Midbrain (tissue), 1 donor: Measurements from ENCODE around the gene MYO19.
A peak's percentile ranks its signal among the peaks of the same experiment; 100 is the strongest.

ENCODE experiments used
- DNase-seq: peaks from one replicate; lab custom pipeline; 2025; lab: John Stamatoyannopoulos, UW

MYO19 gene

DNA sequence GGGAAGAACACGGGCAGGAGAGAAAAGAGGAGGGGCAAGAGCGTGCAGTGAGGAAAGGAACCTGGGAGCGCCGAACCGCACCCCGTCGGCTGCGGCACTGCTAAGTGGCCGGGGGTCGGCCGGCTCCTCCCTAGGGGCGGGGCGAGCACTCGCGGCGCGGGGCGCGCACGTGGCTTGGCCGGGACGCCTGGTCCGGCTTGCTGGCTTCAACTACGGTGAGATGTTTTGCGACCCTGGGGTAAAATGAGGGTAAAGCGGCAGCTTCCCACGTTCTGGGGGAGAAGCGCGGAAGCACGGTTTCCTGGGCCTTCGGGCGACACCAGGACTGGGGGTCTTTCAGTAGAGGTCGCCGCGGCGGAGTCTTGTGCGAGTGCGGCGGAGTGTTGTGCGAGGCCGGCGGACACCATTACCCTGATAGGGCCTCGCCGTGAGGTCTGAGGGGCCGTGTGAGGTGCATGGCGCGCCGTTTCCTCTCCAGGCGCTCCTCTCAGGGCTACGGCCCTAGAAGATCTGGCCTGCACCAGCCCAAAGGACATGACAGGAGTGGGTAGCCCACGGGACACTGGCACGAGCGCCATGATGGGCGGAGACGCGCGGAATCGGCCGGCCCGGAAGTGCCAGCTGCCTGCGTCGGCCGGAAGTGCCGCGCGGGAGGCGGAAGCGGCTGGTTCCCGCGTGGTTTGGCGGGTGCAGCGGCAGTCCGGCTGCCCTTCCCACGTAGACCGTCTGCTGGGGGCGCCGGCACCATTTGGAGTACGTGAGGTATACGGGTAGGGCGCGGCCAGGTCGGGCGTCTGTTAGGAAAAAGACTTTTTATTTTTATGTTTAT is at the start of gene MYO19, which contains the start of gene PIGW:
Gene MYO19 (minus strand): TSS at position 29 of the 829 bp plus-strand sequence. CDS start 2,330 bp downstream, outside the sequence.
Gene PIGW (plus strand): TSS at position 148 of the 829 bp plus-strand sequence. CDS start 2,115 bp downstream, outside the sequence.
- DNase-seq: peak; percentile 87

DNA sequence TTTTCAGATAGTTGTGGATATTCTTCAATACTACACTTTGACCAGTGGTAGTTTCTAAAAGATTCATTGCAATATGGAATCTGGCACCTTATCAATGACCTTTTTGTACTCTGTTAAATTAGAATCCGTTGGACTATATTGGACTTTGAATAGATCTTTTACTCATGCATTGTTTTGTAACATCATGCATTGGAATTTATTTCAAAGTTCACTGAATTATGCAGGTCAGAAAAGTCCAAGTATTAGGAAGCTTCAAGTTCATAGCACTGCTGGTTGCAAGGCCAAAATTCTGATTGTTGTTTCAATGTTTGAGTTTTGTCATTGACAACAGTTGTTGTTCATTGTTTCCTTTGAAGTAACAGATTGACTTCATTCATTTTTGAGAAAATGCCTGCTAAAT is 49.1 kb upstream of the MYO19 start:
- DNase-seq: no peak

DNA sequence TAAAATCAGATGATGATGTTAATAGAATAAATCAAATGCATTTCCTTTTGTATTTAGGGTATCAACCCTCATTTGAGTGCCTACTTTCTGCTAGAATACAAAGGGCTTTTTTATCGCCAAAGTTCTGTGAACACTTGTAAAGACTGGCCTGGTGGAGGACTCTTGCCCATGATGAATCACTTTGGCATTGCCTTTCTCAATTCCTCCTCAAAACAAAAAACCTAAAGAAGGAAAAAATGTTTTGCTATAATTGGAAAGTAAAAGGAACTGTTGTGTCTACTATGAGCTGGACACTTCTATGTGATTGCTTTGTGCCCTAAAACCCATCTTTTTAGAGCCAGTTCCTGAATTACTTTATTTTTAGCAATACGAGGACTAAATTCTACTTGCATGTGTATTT is 44.0 kb upstream of the MYO19 start:
- DNase-seq: no peak

- DNase-seq: no peak
These were observed 42.1 kb upstream of the MYO19 start for GRCh38 chr17:36576793-36577192.

GRCh38 chr17:36575028-36575427 is 40.4 kb upstream of the MYO19 start:
- no peak for DNase-seq

- no peak for DNase-seq
These were observed 31.4 kb upstream of the MYO19 start for GRCh38 chr17:36566081-36566480.

- no peak for DNase-seq
These were observed 18.8 kb upstream of the MYO19 start for GRCh38 chr17:36553459-36553858.

GRCh38 chr17:36550491-36551417 is 16.1 kb upstream of the MYO19 start:
- peak; percentile 8 for DNase-seq

GRCh38 chr17:36547776-36548175 is 13.1 kb upstream of the MYO19 start:
- DNase-seq: no peak

- DNase-seq: no peak
These were observed 11.9 kb upstream of the MYO19 start for GRCh38 chr17:36546418-36547093.

DNA sequence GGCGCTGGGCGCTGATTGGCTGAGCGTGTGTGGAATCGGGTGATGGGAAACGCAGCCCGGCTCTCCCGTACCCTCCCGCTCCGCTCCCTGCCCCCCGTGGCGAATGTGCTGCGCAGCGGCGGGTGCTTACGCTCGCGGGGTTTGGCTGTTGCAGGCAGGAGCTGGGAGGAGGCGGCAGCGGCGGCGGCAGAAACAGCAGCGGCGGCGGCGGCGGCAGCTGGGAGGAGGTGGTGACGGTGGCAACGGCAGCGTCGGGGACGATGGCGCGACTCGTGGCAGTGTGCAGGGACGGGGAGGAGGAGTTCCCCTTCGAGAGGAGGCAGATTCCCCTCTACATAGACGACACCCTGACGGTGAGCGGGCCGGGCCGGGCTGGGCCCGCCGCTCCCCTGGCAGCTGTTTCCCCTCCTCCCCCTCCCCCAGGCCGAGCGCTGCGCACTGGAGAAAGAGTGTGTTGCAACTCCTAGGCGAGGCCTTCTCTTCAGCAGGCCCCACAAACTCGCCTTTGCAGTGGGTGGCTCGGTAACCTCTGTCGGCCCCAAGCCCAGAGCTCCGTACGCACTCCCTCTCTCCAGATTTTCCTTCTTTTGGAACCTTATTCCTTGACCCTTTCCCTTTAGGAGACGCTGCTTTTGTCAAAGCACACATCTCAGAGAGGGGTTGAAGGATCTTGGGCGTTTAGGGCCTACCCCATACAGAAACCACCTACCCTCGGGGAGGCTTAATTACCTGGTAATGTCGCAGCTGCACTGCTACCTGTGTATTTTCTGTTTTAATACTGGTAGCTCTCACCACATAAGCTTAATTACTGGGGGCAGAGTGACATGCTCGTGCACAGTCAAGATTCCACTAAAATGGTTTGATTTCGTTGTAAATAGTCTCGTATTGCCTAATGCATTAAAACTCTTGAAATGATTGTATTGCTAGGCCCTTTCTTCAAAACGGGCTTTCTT is 11.1 kb upstream of the MYO19 start:
- DNase-seq: peak; percentile 98

DNA sequence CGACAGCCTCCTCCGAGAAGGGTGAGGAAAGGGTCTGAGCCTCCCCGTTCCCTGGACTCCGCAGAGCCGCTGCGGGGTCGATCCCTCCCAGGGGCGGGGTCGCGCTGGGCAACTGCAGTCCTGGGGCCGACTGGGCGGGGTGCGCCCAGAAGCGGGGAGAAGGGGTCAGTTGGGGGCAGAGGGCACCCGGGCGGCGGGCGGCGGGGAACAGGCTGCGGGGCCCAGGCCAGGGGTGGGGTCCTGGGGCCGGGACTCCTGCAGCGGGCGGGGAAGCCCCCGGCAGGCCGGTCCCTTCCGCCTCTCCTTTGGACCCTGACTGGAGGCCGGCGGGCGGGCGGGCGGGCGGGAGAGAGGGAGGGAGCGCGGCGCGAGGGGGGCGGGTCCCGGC is 10.4 kb upstream of the MYO19 start:
- DNase-seq: no peak

DNA sequence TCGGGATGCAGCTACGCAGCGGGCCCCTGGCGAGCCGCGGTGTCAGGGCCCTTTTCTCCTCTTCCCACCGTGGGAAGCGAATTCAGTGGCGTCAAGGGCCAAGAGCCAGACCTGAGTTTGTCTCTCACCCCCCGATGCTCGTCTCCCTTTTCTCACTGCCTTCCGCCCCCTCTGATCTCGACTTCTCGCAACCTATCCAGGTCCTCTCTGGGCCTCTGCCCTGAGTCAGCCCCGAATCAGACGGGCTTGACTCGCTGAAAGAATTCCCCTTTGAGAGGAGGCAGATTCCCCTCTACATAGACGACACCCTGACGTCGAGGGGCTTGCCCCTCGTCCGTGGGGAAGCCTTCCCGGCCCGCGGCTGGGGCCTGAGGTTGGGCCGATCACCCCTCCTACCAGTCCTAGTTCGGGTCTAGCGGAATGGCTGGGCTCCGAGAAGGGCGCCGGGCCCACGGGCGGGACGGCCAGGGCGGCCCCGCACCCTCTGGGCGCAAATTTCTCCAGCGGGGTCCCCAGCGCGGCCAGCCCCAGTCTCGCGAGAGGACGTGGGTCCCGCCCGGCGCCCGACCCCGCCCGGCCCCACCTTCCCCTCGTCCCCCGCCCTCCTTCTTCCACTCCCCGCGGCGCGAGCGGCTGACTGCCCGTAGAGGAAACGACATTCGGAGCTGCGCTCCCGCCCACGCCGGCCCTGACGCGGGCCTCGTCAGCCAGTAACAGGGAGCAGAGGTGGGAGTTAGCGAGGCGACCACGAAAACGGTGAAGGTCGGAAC is 9.8 kb upstream of the MYO19 start, which contains the start of gene GGNBP2:
Gene GGNBP2 (plus strand): TSS at position 613 of the 770 bp plus-strand sequence. CDS start 806 bp downstream, outside the sequence.
- DNase-seq: peak; percentile 88

DNA sequence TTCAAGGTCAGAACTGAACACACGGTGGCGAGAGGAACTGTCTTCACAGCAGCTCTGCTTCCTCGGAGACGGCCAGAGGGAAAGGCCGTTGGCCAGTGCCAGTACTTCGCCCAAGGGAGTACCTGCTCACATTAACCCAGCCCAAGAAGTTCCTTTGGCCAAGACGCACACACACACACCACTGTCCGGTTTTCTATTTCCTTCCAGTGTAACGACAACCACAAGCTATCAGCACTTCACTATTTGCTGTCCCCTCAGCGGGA is 9.3 kb upstream of the MYO19 start:
- peak; percentile 33 for DNase-seq

GRCh38 chr17:36542755-36543154 is 8.1 kb upstream of the MYO19 start:
- DNase-seq: no peak

GRCh38 chr17:36540696-36541095 is 6.0 kb upstream of the MYO19 start:
- no peak for DNase-seq

DNA sequence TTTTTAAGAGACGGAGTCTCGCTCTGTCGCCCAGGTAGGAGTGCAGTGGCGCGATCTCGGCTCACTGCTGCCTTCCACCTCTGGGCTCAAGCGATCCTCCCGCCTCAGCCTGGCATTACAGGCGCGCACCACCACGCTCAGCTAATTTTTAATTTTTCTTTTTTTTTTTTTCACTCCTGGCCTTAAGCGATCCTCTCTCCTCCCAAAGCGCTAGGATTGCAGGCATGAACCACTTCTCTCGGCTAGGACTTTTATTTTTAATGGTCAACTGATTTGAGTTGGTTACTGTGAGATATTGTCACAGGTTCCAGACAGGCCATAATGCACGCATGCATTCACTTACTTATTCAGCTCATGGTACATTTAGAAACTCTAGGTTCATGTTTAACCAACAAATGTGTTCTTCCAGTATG is 1.0 kb upstream of the MYO19 start:
- DNase-seq: no peak

DNA sequence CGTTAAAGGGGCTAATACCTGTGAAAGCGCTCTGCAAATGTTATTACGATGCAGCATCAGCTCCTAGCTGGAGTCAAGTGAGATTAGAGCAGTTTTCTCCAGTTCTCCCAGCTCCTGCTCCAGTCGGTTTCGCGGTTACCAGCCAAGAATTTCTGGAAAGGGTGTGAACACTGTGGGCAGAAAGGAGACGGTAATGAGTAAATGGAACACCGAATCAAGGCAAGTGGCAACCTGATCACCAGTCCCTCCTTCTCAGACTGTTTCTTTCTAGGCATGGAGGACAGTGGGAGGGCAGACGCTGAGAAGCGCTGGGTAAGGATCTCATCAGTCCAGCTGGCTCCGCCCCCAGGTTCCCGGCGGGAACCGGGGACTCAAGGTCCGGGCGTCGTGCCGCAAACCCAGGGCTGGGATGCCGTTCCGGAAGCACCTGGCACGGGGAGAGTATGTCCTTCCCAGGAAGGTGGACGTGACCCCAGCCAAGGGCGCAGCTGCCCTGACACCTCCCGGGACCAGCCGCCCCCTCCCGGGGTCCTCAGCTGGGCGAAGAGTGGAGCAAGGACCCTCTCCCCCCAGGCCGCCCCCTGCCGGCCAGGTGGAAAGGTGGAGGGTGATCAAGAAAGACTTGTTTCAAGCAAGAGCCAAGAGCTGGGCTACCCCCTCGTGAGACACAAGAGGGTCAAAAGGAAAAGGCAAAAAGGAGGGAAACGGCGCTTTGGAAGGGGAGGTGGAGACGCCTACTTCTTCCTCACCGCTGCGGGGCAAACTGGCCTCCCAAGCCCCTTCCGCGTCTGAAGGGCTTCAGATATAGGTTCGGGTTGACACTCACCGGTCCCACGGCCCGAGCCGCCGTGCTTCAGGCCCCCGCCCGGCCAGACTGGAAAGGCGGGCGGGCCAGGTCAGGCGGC is 481 bp downstream of the MYO19 start:
- DNase-seq: peak; percentile 55

- DNase-seq: no peak
These were observed 2.2 kb downstream of the MYO19 start for GRCh38 chr17:36532435-36532975.
